ENCODE data around the gene CLCNKA. TPM values are rescaled to one million over a fixed set of nuclear protein-coding genes. Genes with fewer than 3 reads are reported as not detected.

The CLCNKA gene
- total RNA-seq, 1 donor from 2014 or later, result 3.2 TPM

- TF ChIP-seq, protein P1, sequence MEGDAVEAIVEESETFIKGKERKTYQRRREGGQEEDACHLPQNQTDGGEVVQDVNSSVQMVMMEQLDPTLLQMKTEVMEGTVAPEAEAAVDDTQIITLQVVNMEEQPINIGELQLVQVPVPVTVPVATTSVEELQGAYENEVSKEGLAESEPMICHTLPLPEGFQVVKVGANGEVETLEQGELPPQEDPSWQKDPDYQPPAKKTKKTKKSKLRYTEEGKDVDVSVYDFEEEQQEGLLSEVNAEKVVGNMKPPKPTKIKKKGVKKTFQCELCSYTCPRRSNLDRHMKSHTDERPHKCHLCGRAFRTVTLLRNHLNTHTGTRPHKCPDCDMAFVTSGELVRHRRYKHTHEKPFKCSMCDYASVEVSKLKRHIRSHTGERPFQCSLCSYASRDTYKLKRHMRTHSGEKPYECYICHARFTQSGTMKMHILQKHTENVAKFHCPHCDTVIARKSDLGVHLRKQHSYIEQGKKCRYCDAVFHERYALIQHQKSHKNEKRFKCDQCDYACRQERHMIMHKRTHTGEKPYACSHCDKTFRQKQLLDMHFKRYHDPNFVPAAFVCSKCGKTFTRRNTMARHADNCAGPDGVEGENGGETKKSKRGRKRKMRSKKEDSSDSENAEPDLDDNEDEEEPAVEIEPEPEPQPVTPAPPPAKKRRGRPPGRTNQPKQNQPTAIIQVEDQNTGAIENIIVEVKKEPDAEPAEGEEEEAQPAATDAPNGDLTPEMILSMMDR (IDR thresholded peaks at IDR 0.05; ENCODE audit: unreplicated experiment), result peak; percentile 98
- Mint-ChIP-seq H3K27ac (no peak overlapping the region), H3K9me3 (no peaks in the 10 kb centered on the region), H3K4me1 (peaks cover 7% of the 10 kb centered on the region), H3K4me3 (no peak overlapping the region), H3K36me3 (no peaks in the 10 kb centered on the region), H3K27me3 (ENCODE audit: low read depth) (no peaks in the 10 kb centered on the region)
- peak; percentile 74 to 94 for DNase-seq (ENCODE audit: low spot score in 2 of 2, unreplicated experiment in 2 of 2)
Observed at GRCh38 chr1:16009030-16009460, 12.8 kb upstream of the CLCNKA start.

DNA sequence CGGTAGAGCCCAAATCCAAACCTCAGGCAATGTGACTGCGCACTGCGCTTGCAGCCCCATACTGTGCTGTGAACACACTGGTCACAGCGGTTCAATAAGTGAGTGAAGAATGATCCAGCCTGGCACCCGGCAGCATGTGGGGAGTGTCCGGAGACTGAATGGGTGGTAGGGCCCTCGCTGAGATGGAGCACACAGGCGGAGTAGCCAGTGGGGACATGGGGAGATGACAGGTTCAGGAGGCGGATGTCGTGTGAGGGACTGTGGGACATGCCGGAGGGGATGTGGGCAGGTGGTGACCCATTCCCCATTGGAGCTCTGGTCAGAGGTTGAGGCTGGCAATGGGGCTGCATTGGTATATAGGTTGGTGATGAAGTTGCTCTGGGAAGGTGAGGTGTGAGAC, 12.2 kb upstream of the CLCNKA start:
- H3K27me3 Mint-ChIP-seq (ENCODE audit: low read depth), result no peaks in the 10 kb centered on the region

GRCh38 chr1:16010837-16011236, 11.0 kb upstream of the CLCNKA start:
- Mint-ChIP-seq H3K4me3 (no peak overlapping the region), H3K4me1 (peaks cover 21% of the 10 kb centered on the region), H3K9me3 (no peaks in the 10 kb centered on the region), H3K27me3 (ENCODE audit: low read depth) (no peaks in the 10 kb centered on the region), H3K27ac (no peak overlapping the region), H3K36me3 (no peaks in the 10 kb centered on the region)
- TF ChIP-seq, protein P1 (IDR thresholded peaks at IDR 0.05; ENCODE audit: unreplicated experiment), result no peak
- no peak for DNase-seq (ENCODE audit: low spot score in 2 of 2, unreplicated experiment in 2 of 2)

More for the DNA sequence above, 12.2 kb upstream of the CLCNKA start:
- Mint-ChIP-seq H3K36me3 (no peaks in the 10 kb centered on the region), H3K9me3 (no peaks in the 10 kb centered on the region), H3K4me1 (peaks cover 13% of the 10 kb centered on the region), H3K4me3 (no peak overlapping the region), H3K27ac (no peak overlapping the region)
- no peak for DNase-seq (ENCODE audit: low spot score in 2 of 2, unreplicated experiment in 2 of 2)
- TF ChIP-seq, protein P1 (IDR thresholded peaks at IDR 0.05; ENCODE audit: unreplicated experiment), result no peak

GRCh38 chr1:16011936-16012589, 9.8 kb upstream of the CLCNKA start:
- Mint-ChIP-seq H3K9me3 (no peaks in the 10 kb centered on the region), H3K27ac (no peak overlapping the region), H3K27me3 (ENCODE audit: low read depth) (no peaks in the 10 kb centered on the region), H3K36me3 (no peaks in the 10 kb centered on the region), H3K4me3 (no peak overlapping the region), H3K4me1 (peaks cover 25% of the 10 kb centered on the region)
- DNase-seq (ENCODE audit: low spot score in 2 of 2, unreplicated experiment in 2 of 2), result no peak
- TF ChIP-seq, protein P1 (IDR thresholded peaks at IDR 0.05; ENCODE audit: unreplicated experiment), result no peak

GRCh38 chr1:16012590-16013219, 9.1 kb upstream of the CLCNKA start:
- Mint-ChIP-seq H3K36me3 (no peaks in the 10 kb centered on the region), H3K9me3 (no peaks in the 10 kb centered on the region), H3K4me1 (peaks cover 32% of the 10 kb centered on the region), H3K4me3 (no peak overlapping the region), H3K27ac (no peak overlapping the region), H3K27me3 (ENCODE audit: low read depth) (no peaks in the 10 kb centered on the region)
- DNase-seq (ENCODE audit: low spot score in 2 of 2, unreplicated experiment in 2 of 2), result peak in 1 of 2 experiments; percentile 50
- TF ChIP-seq, protein P1 (IDR thresholded peaks at IDR 0.05; ENCODE audit: unreplicated experiment), result no peak
